Smooth muscle cell (in vitro differentiated cells): ENCODE results near the gene ACSM3. TPM values are rescaled to one million over a fixed set of nuclear protein-coding genes. Genes with fewer than 3 reads are reported as not detected.
A peak's percentile ranks its signal among the peaks of the same experiment; 100 is the strongest.
"Not testable (repeated sequence)": the region's sequence is repeated elsewhere in the genome, so short reads cannot be mapped to it uniquely, and the experiment has no call there.

ENCODE experiments used
- DNase-seq: peaks from one replicate; lab custom pipeline; 2025; ENCODE audit not compliant: unreplicated experiment; lab: John Stamatoyannopoulos, UW
- H2AFZ ChIP-seq: fragments of 200-600 bp; sonication (generic); 2 replicates; pipeline ENCODE4 v1.6.0; 2016; ENCODE audit warnings: antibody characterized with exemption, low read depth, mild to moderate bottlenecking
- H3F3A ChIP-seq: fragments of 200-600 bp; sonication (generic); 2 replicates; pipeline ENCODE4 v1.6.0; 2017; ENCODE audit warnings: antibody characterized with exemption, low read depth
- H3K27ac ChIP-seq: fragments of 200-600 bp; sonication (generic); 2 replicates; pipeline ENCODE4 v1.5.1; 2016; ENCODE audit warnings: low read depth, mild to moderate bottlenecking
- H3K27me3 ChIP-seq: fragments of 200-600 bp; sonication (generic); 2 replicates; pipeline ENCODE4 v1.6.1; 2016; ENCODE audit warnings: low read depth, mild to moderate bottlenecking
- H3K36me3 ChIP-seq: fragments of 200-600 bp; sonication (generic); 2 replicates; pipeline ENCODE4 v1.5.1; 2016; ENCODE audit warnings: low read depth
- H3K4me1 ChIP-seq: fragments of 200-600 bp; sonication (generic); 2 replicates; pipeline ENCODE4 v1.5.1; 2016; ENCODE audit warnings: low read depth
- H3K4me2 ChIP-seq: fragments of 200-600 bp; sonication (generic); 2 replicates; pipeline ENCODE4 v1.6.0; 2016; ENCODE audit warnings: mild to moderate bottlenecking
- H3K4me3 ChIP-seq: fragments of 200-600 bp; sonication (generic); 2 replicates; pipeline ENCODE4 v1.5.1; 2016; ENCODE audit warnings: mild to moderate bottlenecking
- H3K79me2 ChIP-seq: fragments of 200-600 bp; sonication (generic); 2 replicates; pipeline ENCODE4 v1.6.0; 2016; ENCODE audit warnings: low read depth, mild to moderate bottlenecking
- H3K9ac ChIP-seq: fragments of 200-600 bp; sonication (generic); 2 replicates; pipeline ENCODE4 v1.6.0; 2016; ENCODE audit warnings: low read depth
- H3K9me3 ChIP-seq: fragments of 200-600 bp; sonication (generic); replicated peaks from 2 replicates; pipeline ENCODE4 v1.5.1; 2016; ENCODE audit warnings: low read depth
- H4K20me1 ChIP-seq: fragments of 200-600 bp; sonication (generic); 2 replicates; pipeline ENCODE4 v1.6.0; 2016; ENCODE audit warnings: low read depth
- WGBS: methylation state at CpG from one replicate; pipeline ENCODE4 v1.1.7; 2016; ENCODE audit warnings: low lambda C conversion rate; 5-methylcytosine and 5-hydroxymethylcytosine counted together
- polyA plus RNA-seq: library from polyadenylated mRNA; unstranded; fragments of >200 nt; fragmentation: Nextera tagmentation; extraction: Ambion mirVana; gene quantifications from 2 replicates; pipeline ENCODE4 v1.2.1, GENCODE V29; 2016
- total RNA-seq: library from RNA; depleted of rRNA; stranded (reverse); fragments of >200 nt; gene quantifications from 2 replicates; pipeline ENCODE4 v1.2.3, GENCODE V29; 2014
- TF ChIP-seq, protein P1 (sequence below): fragments of 200-600 bp; sonication (generic); IDR thresholded peaks from 2 replicates; pipeline ENCODE4 v1.5.1; 2017; ENCODE audit warnings: borderline replicate concordance, mild to moderate bottlenecking, antibody characterized with exemption; ENCODE audit not compliant: insufficient read depth, poor library complexity, severe bottlenecking

The ACSM3 gene
- total and polyA plus RNA-seq, 2 experiments from 2014 or later, result 1.3 to 2.3 TPM

DNA sequence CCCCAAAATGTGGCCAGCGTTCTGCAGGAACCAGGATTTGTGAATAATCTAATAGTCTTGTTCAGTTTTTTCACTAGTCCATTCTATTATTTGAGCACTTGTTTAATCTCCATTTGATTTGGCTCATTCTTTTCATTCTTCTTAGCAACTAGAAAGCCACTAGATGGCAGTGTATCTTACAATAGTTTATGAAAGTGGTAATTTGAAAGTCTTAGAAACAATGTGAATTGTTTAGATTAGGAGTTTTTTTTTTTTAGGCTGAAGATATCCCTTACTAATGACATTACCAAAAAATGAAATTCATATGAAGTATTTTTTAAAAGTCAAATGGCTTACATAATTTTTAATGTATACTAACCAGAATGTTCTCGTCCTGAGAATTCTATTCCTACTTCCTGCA, 35.8 kb downstream of the ACSM3 start:
- no peak overlapping the region for H3K4me2 ChIP-seq
- 78% methylated on average over 2 of the region's 2 CpGs for WGBS
- no peaks in the 10 kb centered on the region for H3K36me3 ChIP-seq
- DNase-seq, result no peak
- no peaks in the 10 kb centered on the region for H3K9me3 ChIP-seq
- H3K9ac ChIP-seq, result no peak overlapping the region
- H3F3A ChIP-seq, result no peaks in the 10 kb centered on the region
- H4K20me1 ChIP-seq, result no peaks in the 10 kb centered on the region
- no peaks in the 10 kb centered on the region for H3K27me3 ChIP-seq
- no peak overlapping the region for H2AFZ ChIP-seq
- no peaks in the 10 kb centered on the region for H3K4me1 ChIP-seq
- H3K27ac ChIP-seq, result no peak overlapping the region
- TF ChIP-seq, protein P1, sequence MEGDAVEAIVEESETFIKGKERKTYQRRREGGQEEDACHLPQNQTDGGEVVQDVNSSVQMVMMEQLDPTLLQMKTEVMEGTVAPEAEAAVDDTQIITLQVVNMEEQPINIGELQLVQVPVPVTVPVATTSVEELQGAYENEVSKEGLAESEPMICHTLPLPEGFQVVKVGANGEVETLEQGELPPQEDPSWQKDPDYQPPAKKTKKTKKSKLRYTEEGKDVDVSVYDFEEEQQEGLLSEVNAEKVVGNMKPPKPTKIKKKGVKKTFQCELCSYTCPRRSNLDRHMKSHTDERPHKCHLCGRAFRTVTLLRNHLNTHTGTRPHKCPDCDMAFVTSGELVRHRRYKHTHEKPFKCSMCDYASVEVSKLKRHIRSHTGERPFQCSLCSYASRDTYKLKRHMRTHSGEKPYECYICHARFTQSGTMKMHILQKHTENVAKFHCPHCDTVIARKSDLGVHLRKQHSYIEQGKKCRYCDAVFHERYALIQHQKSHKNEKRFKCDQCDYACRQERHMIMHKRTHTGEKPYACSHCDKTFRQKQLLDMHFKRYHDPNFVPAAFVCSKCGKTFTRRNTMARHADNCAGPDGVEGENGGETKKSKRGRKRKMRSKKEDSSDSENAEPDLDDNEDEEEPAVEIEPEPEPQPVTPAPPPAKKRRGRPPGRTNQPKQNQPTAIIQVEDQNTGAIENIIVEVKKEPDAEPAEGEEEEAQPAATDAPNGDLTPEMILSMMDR, result peak; percentile 51
- H3K79me2 ChIP-seq, result no peaks in the 10 kb centered on the region
- H3K4me3 ChIP-seq, result no peak overlapping the region

DNA sequence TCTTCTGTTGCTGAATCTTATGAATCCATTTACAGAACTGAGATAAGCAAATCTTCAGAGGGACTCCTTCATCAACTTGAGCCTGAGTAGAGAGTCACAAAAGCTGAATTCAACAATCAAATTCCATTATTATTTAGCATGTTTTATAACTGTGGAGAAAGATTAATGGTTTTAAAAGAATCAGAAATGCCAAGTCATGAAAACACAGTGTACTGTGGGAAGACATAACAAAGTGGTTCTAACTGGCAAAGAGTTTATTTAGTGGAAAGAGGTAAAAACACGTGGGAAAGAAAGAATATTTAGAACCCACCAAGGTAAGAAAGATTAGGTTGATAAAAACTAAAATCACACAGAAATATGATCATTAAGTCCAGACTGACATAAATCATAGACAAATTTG, 37.5 kb downstream of the ACSM3 start:
- no peaks in the 10 kb centered on the region for H3K4me1 ChIP-seq
- no peak overlapping the region for H3K27ac ChIP-seq
- H3K9ac ChIP-seq, result no peak overlapping the region
- 91% methylated on average over 1 of the region's 1 CpG for WGBS
- H3F3A ChIP-seq, result no peaks in the 10 kb centered on the region
- H3K9me3 ChIP-seq, result no peaks in the 10 kb centered on the region
- no peak for DNase-seq
- no peak overlapping the region for H2AFZ ChIP-seq
- H3K4me2 ChIP-seq, result no peak overlapping the region
- H3K79me2 ChIP-seq, result no peaks in the 10 kb centered on the region
- H3K36me3 ChIP-seq, result no peaks in the 10 kb centered on the region
- TF ChIP-seq, protein P1, result no peak
- no peak overlapping the region for H3K4me3 ChIP-seq
- no peaks in the 10 kb centered on the region for H3K27me3 ChIP-seq
- H4K20me1 ChIP-seq, result no peaks in the 10 kb centered on the region

DNA sequence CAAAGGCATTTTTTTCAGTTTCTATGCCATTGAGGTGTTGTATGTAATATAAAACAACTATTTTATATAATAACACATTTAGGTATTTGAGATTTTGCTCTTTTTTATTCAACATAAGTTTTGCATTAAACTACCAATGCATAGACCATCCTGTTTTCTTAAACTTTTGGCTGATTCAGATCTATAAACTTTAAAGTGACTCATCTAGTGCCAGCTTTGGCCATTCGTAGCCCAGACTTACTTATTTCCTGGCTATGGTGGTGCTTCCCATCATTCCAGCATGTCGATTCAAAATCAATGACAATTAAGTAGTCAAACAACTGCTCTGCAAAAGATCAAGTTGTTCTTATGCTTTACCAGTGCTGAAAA, 39.4 kb downstream of the ACSM3 start:
- Histone ChIP-seq H4K20me1 (no peaks in the 10 kb centered on the region), H3K9me3 (no peaks in the 10 kb centered on the region), H3K27me3 (no peaks in the 10 kb centered on the region), H3K4me3 (no peak overlapping the region), H3K4me2 (peak overlapping the region; percentile 14), H3K27ac (peak overlapping the region; percentile 33), H3K79me2 (no peaks in the 10 kb centered on the region), H3F3A (no peaks in the 10 kb centered on the region), H3K4me1 (no peaks in the 10 kb centered on the region), H2AFZ (no peak overlapping the region), H3K9ac (no peak overlapping the region), H3K36me3 (no peaks in the 10 kb centered on the region)
- WGBS, result 74% methylated on average over 2 of the region's 2 CpGs
- TF ChIP-seq, protein P1, result no peak
- DNase-seq, result no peak

GRCh38 chr16:20803561-20804214, 39.9 kb downstream of the ACSM3 start:
- no peaks in the 10 kb centered on the region for H3K79me2 ChIP-seq
- H3F3A ChIP-seq, result no peaks in the 10 kb centered on the region
- TF ChIP-seq, protein P1, result no peak
- no peak for DNase-seq
- H3K9me3 ChIP-seq, result no peaks in the 10 kb centered on the region
- H3K27me3 ChIP-seq, result no peaks in the 10 kb centered on the region
- H3K36me3 ChIP-seq, result no peaks in the 10 kb centered on the region
- H4K20me1 ChIP-seq, result no peaks in the 10 kb centered on the region
- peak overlapping the region; percentile 33 for H3K27ac ChIP-seq
- peak overlapping the region; percentile 14 for H3K4me2 ChIP-seq
- WGBS, result 81% methylated on average over 7 of the region's 7 CpGs
- no peak overlapping the region for H3K9ac ChIP-seq
- no peak overlapping the region for H2AFZ ChIP-seq
- H3K4me3 ChIP-seq, result no peak overlapping the region
- no peaks in the 10 kb centered on the region for H3K4me1 ChIP-seq

GRCh38 chr16:20805684-20806167, 41.9 kb downstream of the ACSM3 start:
- Histone ChIP-seq H2AFZ (peak overlapping the region; percentile 83), H3K9ac (peak overlapping the region; percentile 37), H3K4me3 (peak overlapping the region; percentile 71), H3K4me2 (peak overlapping the region; percentile 91)
- not testable (repeated sequence) for H3K27me3 ChIP-seq, DNase-seq, H3K4me1 ChIP-seq, H3F3A ChIP-seq, H3K9me3 ChIP-seq, H3K36me3 ChIP-seq, H3K79me2 ChIP-seq, H4K20me1 ChIP-seq, H3K27ac ChIP-seq
- WGBS, result 28% methylated on average over 12 of the region's 12 CpGs
